ENCODE results near the gene SLC1A3. TPM values are rescaled to one million over a fixed set of nuclear protein-coding genes. Genes with fewer than 3 reads are reported as not detected.

Gene SLC1A3
- total RNA-seq, 1 experiment from 2014 or later = 28.9 TPM

GRCh38 chr5:36581070-36581469, 25.3 kb upstream of the SLC1A3 start:
- no peaks in the 10 kb centered on the region for H3K27me3 ChIP-seq (replicated peaks; ENCODE audit: insufficient read depth, low read depth, low read length, poor library complexity)
- DNase-seq (ENCODE audit: low spot score) = no peak
- ChIA-PET POLR2A (ENCODE audit: low non-redundant PET) (interaction anchor here (0.6 kb wide), 1 partner anchor 286 kb away, joined by 3 read pairs; no protein-coding TSS in a partner anchor), CTCF (no interaction called here)
- no TSS peak for BruUV-seq (replicated peaks)
- no peaks in the 10 kb centered on the region for H3K4me1 ChIP-seq (ENCODE audit: insufficient read depth, low read length, poor library complexity, severe bottlenecking)
- intact Hi-C loops (cut with micrococcal nuclease; ENCODE audit: unreplicated experiment) = no loop called here
- H3K4me3 ChIP-seq (ENCODE audit: low read depth, low read length, poor library complexity, severe bottlenecking) = no peak overlapping the region
- H3K36me3 ChIP-seq (ENCODE audit: insufficient read depth, low read length, poor library complexity, severe bottlenecking) = no peaks in the 10 kb centered on the region
- H3K9me3 ChIP-seq (ENCODE audit: low read depth, low read length, poor library complexity, severe bottlenecking) = no peaks in the 10 kb centered on the region
- TF ChIP-seq CTCF (conservative IDR thresholded peaks at IDR 0.05; ENCODE audit: low read depth, low read length) (no peak), EZH2 (IDR thresholded peaks at IDR 0.05; ENCODE audit: borderline replicate concordance, low read depth, low read length, poor library complexity, severe bottlenecking) (no peak)
- H3K27ac ChIP-seq (ENCODE audit: low read depth, low read length, poor library complexity, severe bottlenecking) = no peak overlapping the region

GRCh38 chr5:36584009-36584875, 22.2 kb upstream of the SLC1A3 start:
- intact Hi-C loops (cut with micrococcal nuclease; ENCODE audit: unreplicated experiment) = no loop called here
- BruUV-seq (replicated peaks) = no TSS peak
- ChIA-PET CTCF (no interaction called here), POLR2A (ENCODE audit: low non-redundant PET) (no interaction called here)
- Histone ChIP-seq H3K27ac (ENCODE audit: low read depth, low read length, poor library complexity, severe bottlenecking) (no peak overlapping the region), H3K27me3 (replicated peaks; ENCODE audit: insufficient read depth, low read depth, low read length, poor library complexity) (no peaks in the 10 kb centered on the region), H3K36me3 (ENCODE audit: insufficient read depth, low read length, poor library complexity, severe bottlenecking) (no peaks in the 10 kb centered on the region), H3K4me3 (ENCODE audit: low read depth, low read length, poor library complexity, severe bottlenecking) (no peak overlapping the region), H3K9me3 (ENCODE audit: low read depth, low read length, poor library complexity, severe bottlenecking) (no peaks in the 10 kb centered on the region), H3K4me1 (ENCODE audit: insufficient read depth, low read length, poor library complexity, severe bottlenecking) (no peaks in the 10 kb centered on the region)
- TF ChIP-seq EZH2 (IDR thresholded peaks at IDR 0.05; ENCODE audit: borderline replicate concordance, low read depth, low read length, poor library complexity, severe bottlenecking) (no peak), CTCF (conservative IDR thresholded peaks at IDR 0.05; ENCODE audit: low read depth, low read length) (no peak)
- DNase-seq (ENCODE audit: low spot score) = no peak

- no TSS peak for BruUV-seq (replicated peaks)
- POLR2A ChIA-PET (ENCODE audit: low non-redundant PET) = no interaction called here
These were observed 20.7 kb upstream of the SLC1A3 start for GRCh38 chr5:36585701-36586100.

More at GRCh38 chr5:36585701-36586100, 20.7 kb upstream of the SLC1A3 start:
- Histone ChIP-seq H3K4me3 (ENCODE audit: low read depth, low read length, poor library complexity, severe bottlenecking) (no peak overlapping the region), H3K36me3 (ENCODE audit: insufficient read depth, low read length, poor library complexity, severe bottlenecking) (no peaks in the 10 kb centered on the region), H3K9me3 (ENCODE audit: low read depth, low read length, poor library complexity, severe bottlenecking) (no peaks in the 10 kb centered on the region), H3K27me3 (replicated peaks; ENCODE audit: insufficient read depth, low read depth, low read length, poor library complexity) (no peaks in the 10 kb centered on the region), H3K4me1 (ENCODE audit: insufficient read depth, low read length, poor library complexity, severe bottlenecking) (no peaks in the 10 kb centered on the region), H3K27ac (ENCODE audit: low read depth, low read length, poor library complexity, severe bottlenecking) (no peak overlapping the region)
- CTCF ChIA-PET = no interaction called here
- TF ChIP-seq EZH2 (IDR thresholded peaks at IDR 0.05; ENCODE audit: borderline replicate concordance, low read depth, low read length, poor library complexity, severe bottlenecking) (no peak), CTCF (conservative IDR thresholded peaks at IDR 0.05; ENCODE audit: low read depth, low read length) (no peak)
- DNase-seq (ENCODE audit: low spot score) = no peak
- intact Hi-C loops (cut with micrococcal nuclease; ENCODE audit: unreplicated experiment) = no loop called here

All from A673 (cell line).